Cerebellar cortex (tissue), 1 donor: ENCODE measurements around the gene ONECUT2.

Experiments used
- DNase-seq: peaks from one replicate; pipeline ENCODE4 v3.0.0-alpha.2; 2015; ENCODE audit warnings: low spot score

The ONECUT2 gene

DNA sequence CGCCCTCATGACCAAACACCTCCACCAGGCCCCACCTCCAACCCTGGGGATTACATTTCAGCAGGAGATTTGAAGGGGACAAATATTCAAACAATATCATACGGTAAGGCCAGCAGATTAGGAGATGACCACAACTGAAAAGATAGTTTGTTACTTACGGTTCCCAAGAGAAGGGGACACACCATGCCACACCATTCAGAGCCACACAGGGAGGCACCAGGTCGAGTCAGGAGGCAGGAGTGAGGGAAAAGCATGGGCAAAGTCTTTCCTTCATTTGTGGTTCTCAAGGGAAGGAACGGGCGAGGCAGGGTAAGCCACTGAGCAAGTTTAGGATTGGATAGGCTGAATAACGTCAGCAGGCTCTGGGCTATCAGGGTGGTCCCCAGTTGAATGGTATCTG is 94.0 kb downstream of the ONECUT2 start:
- no peak for DNase-seq

DNA sequence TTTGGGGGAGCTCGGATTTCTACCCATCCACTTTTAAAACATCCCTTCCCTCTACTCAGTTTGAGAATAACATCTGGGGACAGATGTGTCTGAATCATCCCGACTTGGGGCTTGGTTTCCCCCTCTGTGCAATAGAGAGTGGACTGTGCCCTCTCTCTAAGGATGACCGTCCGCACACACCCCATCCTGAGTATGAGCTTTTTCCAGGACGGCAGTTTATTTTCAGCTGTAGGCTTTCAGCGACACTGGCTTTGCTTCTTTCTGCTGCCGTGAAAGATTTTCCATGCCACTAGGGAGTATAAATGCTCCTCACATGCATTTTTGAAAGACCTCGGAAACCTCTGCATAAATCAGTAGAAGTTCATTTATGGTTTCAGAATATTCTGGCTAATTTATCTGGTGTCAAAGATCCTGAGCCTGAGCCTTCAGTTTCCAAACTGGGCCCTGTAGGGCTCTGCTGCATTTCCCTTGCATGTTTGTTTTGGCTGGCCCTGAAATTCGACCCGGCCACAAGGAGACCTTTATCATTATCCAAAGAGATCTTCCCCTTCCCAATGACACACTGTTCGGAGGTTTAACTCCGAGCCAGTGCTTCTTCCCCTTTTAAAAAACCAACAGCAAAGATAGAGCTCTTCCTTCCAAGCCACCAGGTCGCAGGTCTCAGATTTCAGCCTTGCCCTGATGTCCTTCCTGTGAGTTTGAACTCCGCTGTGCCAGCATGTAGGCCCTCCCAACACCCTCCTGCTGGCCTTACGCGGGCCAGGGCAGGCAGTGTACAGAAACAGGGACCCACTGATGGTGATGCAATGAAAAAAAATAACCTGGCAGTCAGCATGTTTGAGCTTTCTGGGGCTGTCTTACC is 98.1 kb downstream of the ONECUT2 start:
- no peak for DNase-seq

DNA sequence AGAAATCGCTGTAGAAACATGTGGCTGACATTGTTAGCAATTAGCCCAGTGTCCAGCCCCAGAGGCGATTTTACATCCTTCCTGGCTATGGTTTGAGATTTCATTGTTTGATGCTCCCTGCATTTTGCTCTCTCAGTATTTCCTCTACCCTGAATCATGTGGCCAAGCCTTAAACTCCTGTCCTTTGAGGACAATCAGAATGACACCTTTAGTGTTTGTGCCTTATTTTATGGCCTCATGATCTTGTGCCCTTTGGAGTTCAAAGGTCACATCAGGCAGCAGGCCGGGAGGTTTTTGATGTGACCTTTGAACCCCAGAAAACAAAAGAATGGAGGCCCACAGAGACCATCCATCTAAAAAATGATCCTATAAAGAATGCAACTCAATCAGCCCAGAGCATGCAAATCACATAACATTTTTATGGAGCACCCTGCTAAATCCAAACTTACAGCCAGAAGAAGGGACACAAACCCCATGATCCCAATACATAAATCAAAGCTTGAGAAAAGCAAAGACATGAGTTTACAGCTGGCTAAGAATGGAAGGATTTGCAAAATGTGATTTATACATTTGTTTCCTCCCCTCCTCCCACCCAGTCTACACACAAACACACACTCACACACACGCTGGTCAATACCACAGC is 98.8 kb downstream of the ONECUT2 start:
- DNase-seq: no peak

DNA sequence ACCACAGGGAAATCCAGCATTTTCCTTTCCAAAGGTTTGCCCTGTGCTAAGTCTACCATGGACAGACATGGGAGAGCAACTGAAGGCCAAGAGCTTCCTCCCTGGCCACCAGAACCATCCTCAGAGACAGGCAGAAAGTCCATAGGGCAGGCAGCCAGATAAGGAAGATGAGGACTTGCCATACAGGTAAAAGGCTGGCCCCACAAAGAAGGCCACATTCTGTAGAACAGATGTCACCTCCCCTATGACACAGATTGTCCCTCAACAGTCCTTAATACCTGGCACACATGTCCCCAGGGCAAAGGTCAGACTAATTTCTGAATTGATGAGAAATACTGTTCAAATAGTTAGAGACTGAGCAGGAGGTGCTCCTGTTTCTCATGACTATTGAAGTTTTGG is 99.3 kb downstream of the ONECUT2 start:
- DNase-seq: no peak

DNA sequence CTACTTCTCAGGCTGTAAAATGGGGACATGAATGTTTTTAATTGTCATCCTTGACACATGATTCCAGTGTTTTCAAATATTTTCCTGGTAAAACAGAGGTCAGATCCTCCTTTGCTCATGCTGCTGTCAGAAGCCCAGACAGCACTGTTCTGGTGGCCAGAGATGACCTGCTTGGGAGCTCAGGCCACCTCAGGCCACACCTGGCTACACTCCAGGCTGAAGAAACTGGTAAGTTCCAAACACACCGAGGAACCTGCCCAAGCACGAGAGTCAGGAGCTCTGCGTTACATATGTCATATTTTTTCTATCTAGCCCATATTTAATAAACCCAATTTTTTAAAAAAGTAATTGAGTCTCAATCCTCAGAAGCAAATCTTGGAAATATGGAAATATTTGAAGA is 103.4 kb downstream of the ONECUT2 start:
- DNase-seq: no peak

DNA sequence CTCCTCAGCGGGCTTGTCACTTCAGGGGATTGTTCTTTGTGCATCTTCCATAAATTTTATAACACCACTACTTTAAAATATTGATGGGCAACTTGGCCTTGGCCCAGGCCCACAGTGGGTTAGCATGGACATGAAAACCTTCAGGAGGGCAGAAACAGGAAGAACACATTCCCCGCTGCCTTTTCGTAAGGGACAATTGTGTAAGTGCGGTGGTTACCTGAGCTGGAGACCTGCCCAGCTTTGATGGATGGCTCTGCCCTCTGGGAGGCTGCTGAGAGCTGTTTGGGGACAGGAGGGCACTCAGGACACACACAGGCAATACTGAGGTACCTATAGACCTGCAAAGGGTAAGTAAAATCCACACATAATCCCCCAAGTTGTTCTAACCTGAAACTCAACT is 104.5 kb downstream of the ONECUT2 start:
- no peak for DNase-seq
